ENCODE results near the gene NOS1.

GRCh38 chr12:117359029-117359845, 2.2 kb downstream of the NOS1 start:
- TF ChIP-seq POLR2A (IDR thresholded peaks at IDR 0.05; ENCODE audit: low read depth, low read length) (no peak), TAF1 (IDR thresholded peaks at IDR 0.05; ENCODE audit: low read depth, low read length) (no peak)
